NT2/D1 (cell line): ENCODE data around the gene SUPT7L.

ENCODE experiments used
- DNase-seq: peaks from one replicate; pipeline ENCODE4 v3.0.0-alpha.2; 2011; ENCODE audit warnings: low read depth, low spot score
- H3K27me3 ChIP-seq: 2 replicates; pipeline ENCODE4 v1.6.0; 2011; ENCODE audit warnings: mild to moderate bottlenecking; ENCODE audit not compliant: insufficient read length, insufficient read depth
- H3K36me3 ChIP-seq: 2 replicates; pipeline ENCODE4 v1.6.1; 2011; ENCODE audit warnings: mild to moderate bottlenecking, low read length, mixed read lengths; ENCODE audit not compliant: insufficient read depth, insufficient read length
- H3K4me1 ChIP-seq: 2 replicates; pipeline ENCODE4 v1.5.1; 2011; ENCODE audit not compliant: insufficient read depth, insufficient read length
- H3K4me3 ChIP-seq: 2 replicates; pipeline ENCODE4 v1.5.1; 2011; ENCODE audit warnings: low read depth; ENCODE audit not compliant: insufficient read length
- H3K9ac ChIP-seq: 2 replicates; pipeline ENCODE4 v1.6.0; 2011; ENCODE audit warnings: low read depth; ENCODE audit not compliant: insufficient read length
- H3K9me3 ChIP-seq: 2 replicates; pipeline ENCODE4 v1.5.1; 2011; ENCODE audit warnings: mild to moderate bottlenecking, low read length; ENCODE audit not compliant: insufficient read depth
- SUZ12 ChIP-seq: IDR thresholded peaks from 2 replicates; pipeline ENCODE4 v1.6.1; 2011; ENCODE audit not compliant: insufficient read length, insufficient read depth; ENCODE audit errors: extremely low read depth
- YY1 ChIP-seq: IDR thresholded peaks from 2 replicates; pipeline ENCODE4 v1.6.1; 2011; ENCODE audit not compliant: insufficient read length, insufficient read depth
- ZNF274 ChIP-seq: IDR thresholded peaks from 2 replicates; pipeline ENCODE4 v1.6.1; 2011; ENCODE audit warnings: mild to moderate bottlenecking, low read depth, low read length

The SUPT7L gene

GRCh38 chr2:27655155-27655951 is 8.1 kb downstream of the SUPT7L start:
- Histone ChIP-seq H3K4me3 (no peak overlapping the region), H3K9ac (no peak overlapping the region), H3K4me1 (no peaks in the 10 kb centered on the region), H3K36me3 (peaks cover 85% of the 10 kb centered on the region), H3K27me3 (no peaks in the 10 kb centered on the region), H3K9me3 (no peaks in the 10 kb centered on the region)
- no peak for DNase-seq
- TF ChIP-seq YY1 = no peak
- TF ChIP-seq ZNF274 = no peak
- TF ChIP-seq SUZ12 = no peak

- no peaks in the 10 kb centered on the region for H3K9me3 ChIP-seq
- no peak for DNase-seq
- no peaks in the 10 kb centered on the region for H3K4me1 ChIP-seq
- H3K9ac ChIP-seq = no peak overlapping the region
- peaks cover 85% of the 10 kb centered on the region for H3K36me3 ChIP-seq
- TF ChIP-seq SUZ12 = no peak
- no peak for TF ChIP-seq ZNF274
- no peak for TF ChIP-seq YY1
- no peaks in the 10 kb centered on the region for H3K27me3 ChIP-seq
- H3K4me3 ChIP-seq = no peak overlapping the region
Observed at GRCh38 chr2:27653397-27653796, 10.0 kb downstream of the SUPT7L start.

- H3K9ac ChIP-seq = no peak overlapping the region
- H3K36me3 ChIP-seq = peaks cover 85% of the 10 kb centered on the region
- H3K27me3 ChIP-seq = no peaks in the 10 kb centered on the region
- no peak for DNase-seq
- no peaks in the 10 kb centered on the region for H3K4me1 ChIP-seq
- H3K4me3 ChIP-seq = no peak overlapping the region
- H3K9me3 ChIP-seq = no peaks in the 10 kb centered on the region
- TF ChIP-seq ZNF274 = no peak
- TF ChIP-seq YY1 = no peak
- TF ChIP-seq SUZ12 = no peak
Observed at GRCh38 chr2:27652790-27653189, 10.6 kb downstream of the SUPT7L start.

GRCh38 chr2:27652341-27652740 is 11.1 kb downstream of the SUPT7L start:
- no peak for DNase-seq
- TF ChIP-seq SUZ12 = no peak
- no peak for TF ChIP-seq YY1
- TF ChIP-seq ZNF274 = no peak
- Histone ChIP-seq H3K27me3 (no peaks in the 10 kb centered on the region), H3K4me1 (no peaks in the 10 kb centered on the region), H3K36me3 (peaks cover 86% of the 10 kb centered on the region), H3K9ac (no peak overlapping the region), H3K9me3 (no peaks in the 10 kb centered on the region), H3K4me3 (no peak overlapping the region)

GRCh38 chr2:27651056-27651455 is 12.4 kb downstream of the SUPT7L start:
- DNase-seq = no peak
- H3K9ac ChIP-seq = no peak overlapping the region
- no peaks in the 10 kb centered on the region for H3K9me3 ChIP-seq
- peaks cover 79% of the 10 kb centered on the region for H3K36me3 ChIP-seq
- TF ChIP-seq ZNF274 = no peak
- no peak for TF ChIP-seq SUZ12
- TF ChIP-seq YY1 = no peak
- H3K27me3 ChIP-seq = no peaks in the 10 kb centered on the region
- no peaks in the 10 kb centered on the region for H3K4me1 ChIP-seq
- H3K4me3 ChIP-seq = no peak overlapping the region

- Histone ChIP-seq H3K9ac (no peak overlapping the region), H3K36me3 (peaks cover 64% of the 10 kb centered on the region), H3K4me3 (no peak overlapping the region), H3K9me3 (no peaks in the 10 kb centered on the region), H3K4me1 (no peaks in the 10 kb centered on the region), H3K27me3 (no peaks in the 10 kb centered on the region)
- DNase-seq = no peak
- no peak for TF ChIP-seq SUZ12
- TF ChIP-seq YY1 = no peak
- TF ChIP-seq ZNF274 = no peak
Observed at GRCh38 chr2:27647737-27648136, 15.7 kb downstream of the SUPT7L start.

GRCh38 chr2:27647289-27647688 is 16.1 kb downstream of the SUPT7L start:
- no peaks in the 10 kb centered on the region for H3K4me1 ChIP-seq
- H3K4me3 ChIP-seq = no peak overlapping the region
- DNase-seq = no peak
- H3K9me3 ChIP-seq = no peaks in the 10 kb centered on the region
- H3K36me3 ChIP-seq = peaks cover 60% of the 10 kb centered on the region
- no peak for TF ChIP-seq YY1
- no peak for TF ChIP-seq ZNF274
- no peak for TF ChIP-seq SUZ12
- H3K9ac ChIP-seq = no peak overlapping the region
- H3K27me3 ChIP-seq = no peaks in the 10 kb centered on the region
